ENCODE results near the gene RTP1. TPM values are rescaled to one million over a fixed set of nuclear protein-coding genes. Genes with fewer than 3 reads are reported as not detected.
A peak's percentile ranks its signal among the peaks of the same experiment; 100 is the strongest.
"Not testable (repeated sequence)": the region's sequence is repeated elsewhere in the genome, so short reads cannot be mapped to it uniquely, and the experiment has no call there.

Gene RTP1, protein sequence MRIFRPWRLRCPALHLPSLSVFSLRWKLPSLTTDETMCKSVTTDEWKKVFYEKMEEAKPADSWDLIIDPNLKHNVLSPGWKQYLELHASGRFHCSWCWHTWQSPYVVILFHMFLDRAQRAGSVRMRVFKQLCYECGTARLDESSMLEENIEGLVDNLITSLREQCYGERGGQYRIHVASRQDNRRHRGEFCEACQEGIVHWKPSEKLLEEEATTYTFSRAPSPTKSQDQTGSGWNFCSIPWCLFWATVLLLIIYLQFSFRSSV
- not detected for polyA plus RNA-seq (ENCODE audit: insufficient read length)
- long read RNA-seq, donor 1: 0 reads
- long read RNA-seq, donor 2: 0 reads
- long read RNA-seq, donor 3: 0 reads
- long read RNA-seq, donor 4: 0 reads
- long read RNA-seq, donor 5: 0 reads
- long read RNA-seq, donor 6: 0 reads
- long read RNA-seq, donor 7: 0 reads
- long read RNA-seq, donor 8: 0 reads

DNA sequence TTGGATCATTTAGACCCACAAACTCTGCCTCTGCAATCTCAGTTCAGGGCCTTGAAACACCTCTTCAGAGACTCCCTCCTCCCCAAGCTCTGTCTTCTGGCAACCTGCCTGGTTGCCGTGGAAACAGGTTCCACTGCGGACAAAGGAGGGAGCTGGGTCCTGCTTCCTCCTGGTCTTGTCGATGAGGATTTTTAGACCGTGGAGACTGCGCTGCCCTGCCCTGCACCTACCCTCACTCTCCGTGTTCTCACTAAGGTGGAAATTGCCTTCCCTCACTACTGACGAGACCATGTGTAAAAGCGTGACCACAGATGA lies at the start of gene RTP1:
TSS of gene RTP1 (plus strand) at position 152 of the 315 bp plus-strand sequence. CDS start at position 182, 30 bp downstream.
- peak; percentile 15 for DNase-seq

DNA sequence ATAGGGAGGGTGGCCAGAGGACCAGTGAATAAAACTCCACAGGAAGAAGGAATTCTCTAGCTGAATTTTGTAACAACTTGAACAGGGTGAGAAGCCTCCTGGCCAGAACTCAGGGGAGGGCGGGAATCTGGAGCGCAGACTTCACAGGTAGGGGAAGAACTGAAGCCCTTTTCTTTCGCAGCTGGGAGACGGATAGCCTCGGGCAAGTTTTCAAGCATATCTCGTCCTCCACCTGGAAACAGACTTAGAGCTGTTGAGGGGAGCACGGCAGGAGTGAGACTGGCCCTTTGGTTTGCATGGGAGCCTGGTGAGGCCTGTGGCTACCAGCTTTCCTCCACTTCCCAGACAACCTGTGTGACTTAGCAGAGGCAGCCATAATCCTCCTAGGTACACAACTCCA lies 47.1 kb upstream of the RTP1 start:
- DNase-seq: no peak

DNA sequence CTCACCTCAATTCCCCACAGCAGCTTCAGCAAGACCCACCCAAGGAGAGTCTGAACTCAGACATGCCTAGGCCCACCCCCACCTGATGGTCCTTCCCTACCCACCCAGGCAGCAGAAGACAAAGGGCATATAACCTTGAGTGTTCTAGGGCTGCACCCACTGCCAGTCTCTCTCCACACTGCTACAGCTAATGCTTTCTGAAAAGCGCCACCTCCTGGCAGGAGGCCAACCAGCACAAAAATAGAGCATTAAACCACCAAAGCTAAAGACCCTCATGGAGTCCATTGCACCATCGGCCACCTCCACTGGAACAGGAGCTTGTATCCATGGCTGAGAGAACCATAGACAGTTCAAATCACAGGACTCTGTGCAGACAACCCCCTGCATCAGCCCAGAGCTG lies 46.7 kb upstream of the RTP1 start:
- no peak for DNase-seq

DNA sequence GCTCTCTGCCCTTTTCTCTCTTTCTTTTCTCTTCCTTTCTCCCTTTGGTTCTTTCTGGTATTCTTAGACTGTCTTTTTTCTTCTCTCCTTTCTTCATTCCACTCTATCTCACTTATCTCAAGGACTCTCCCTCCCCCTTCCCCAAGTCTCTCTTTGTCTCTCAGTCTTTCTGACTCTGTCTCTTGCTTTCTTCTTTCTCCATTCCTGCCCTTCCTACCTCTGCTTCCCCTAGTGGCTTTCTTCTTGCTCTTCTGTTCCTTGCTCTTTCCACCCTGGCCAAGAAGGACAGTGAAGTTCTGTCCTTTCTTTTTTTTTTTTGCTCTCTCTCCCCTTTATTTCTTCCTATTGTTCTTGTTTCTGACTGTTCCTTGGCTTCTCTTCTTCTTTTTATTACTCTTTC lies 35.7 kb upstream of the RTP1 start:
- no peak for DNase-seq

DNA sequence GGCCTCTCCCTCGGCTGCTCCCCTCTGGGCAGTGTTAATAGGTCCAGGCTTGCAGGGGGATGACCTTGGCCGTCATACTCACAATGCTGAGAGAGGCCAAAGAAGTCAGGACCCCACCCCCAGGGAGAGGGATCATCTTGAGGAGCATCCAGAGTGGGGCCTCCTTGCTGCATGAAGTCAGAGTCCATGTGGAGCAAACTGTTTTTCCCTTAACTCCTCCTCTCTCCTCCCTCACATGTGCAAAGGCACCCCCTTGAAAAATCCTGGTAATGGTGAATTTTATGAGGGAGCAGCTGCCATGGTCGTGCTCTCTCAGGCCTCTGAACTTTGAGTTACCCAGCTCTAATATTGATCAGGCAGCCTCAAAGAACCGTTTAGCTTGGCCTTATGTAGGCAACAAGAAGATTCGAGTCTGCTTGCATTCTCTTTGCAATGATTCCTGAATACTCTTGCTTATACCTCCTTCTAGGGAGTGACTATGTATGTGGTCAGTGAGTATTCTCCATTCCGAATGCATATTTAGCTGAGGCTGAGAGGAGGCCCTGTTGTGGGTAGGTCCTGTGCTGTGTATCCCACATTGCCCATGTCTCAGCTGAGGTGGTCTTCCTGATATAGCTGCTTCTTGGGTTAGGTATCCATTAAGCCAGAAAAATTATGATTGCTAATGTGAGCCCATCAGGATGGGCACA lies 34.9 kb upstream of the RTP1 start:
- no peak for DNase-seq

DNA sequence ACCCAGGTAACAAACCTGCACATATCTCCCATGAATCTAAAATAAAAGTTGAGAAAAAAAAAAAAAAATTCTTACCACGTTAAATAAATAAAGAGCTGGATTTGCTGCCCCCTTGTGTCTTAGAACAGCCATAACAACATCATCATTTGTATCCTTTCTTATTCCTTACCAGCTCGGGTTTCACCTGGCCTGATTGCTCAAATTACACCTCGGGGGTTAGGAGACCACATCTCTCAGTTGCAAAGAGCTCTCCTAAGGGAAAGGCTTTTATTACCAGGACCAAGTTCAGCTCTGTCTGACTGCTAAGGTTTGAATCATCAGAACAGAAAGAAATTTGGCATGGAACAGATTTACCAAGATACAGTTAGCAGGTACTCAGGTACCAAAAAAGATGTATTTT lies 32.1 kb upstream of the RTP1 start:
- peak; percentile 88 for DNase-seq

DNA sequence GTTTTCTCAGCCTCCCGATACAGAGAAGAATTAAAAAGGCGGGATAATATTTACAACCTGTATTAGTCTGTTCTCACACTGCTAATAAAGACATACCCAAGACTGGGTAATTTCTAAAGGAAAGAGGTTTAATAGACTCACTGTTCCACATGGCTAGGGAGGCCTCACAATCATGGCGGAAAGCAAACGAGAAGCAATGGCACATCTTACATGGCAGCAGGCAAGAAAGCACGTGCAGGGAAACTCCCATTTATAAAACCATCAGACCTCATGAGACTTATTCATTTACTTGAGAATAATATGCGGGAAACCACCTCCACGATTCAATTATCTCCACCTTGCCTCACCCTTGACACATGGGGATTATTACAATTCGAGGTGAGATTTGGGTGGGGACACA lies 30.5 kb upstream of the RTP1 start:
- DNase-seq: no peak

DNA sequence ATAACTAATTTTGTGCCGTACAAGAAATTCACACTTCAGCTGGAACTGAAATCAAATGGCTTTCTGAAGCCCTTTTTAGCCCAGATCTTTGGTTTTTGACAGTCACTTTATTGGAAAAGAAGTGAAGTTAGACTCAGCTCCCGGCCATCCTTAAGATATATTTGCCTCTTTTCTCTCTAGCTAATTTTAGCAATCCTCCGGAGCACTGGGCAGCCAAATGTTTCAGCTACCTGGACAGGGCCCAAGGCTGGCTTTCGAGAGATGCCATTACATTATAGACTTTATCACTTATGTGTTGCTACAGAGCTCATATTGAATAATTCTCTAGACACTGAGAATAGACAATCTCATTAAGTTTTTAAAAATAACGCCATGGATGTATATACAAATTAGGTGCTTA lies 29.5 kb upstream of the RTP1 start:
- no peak for DNase-seq

DNA sequence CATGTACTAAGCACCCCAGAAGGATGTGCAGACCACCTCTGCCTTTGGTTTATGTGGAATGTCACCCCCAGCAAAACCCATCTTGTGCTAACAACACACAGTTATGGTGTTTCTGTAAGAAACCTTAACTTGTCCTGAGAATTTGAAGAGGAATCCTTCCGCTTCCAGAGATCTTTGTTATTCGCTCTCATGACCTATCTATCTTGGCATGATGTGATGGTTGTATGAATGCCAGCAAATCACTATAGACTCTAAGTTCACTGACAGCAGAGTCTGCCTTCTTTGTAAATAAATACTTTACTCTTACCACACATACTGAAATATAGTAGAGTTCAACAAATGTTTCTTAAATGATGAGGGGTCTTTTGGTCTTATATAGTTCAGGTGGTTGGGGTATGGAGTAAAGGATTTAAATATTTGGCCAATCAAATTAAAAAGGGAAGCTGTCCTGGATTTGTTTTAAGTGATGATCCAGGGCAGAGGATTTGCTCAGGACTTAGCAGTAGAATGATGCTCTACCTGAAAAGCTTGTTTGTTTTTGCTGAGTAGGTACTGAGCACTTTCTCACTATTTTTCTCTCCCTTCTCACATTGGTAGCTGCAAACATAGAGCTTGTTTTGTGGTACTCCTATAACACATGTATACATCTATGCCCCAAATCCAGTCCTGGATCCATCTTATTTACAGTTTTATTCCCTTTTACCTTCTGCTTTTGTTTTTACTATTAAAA lies 27.9 kb upstream of the RTP1 start:
- DNase-seq: no peak

DNA sequence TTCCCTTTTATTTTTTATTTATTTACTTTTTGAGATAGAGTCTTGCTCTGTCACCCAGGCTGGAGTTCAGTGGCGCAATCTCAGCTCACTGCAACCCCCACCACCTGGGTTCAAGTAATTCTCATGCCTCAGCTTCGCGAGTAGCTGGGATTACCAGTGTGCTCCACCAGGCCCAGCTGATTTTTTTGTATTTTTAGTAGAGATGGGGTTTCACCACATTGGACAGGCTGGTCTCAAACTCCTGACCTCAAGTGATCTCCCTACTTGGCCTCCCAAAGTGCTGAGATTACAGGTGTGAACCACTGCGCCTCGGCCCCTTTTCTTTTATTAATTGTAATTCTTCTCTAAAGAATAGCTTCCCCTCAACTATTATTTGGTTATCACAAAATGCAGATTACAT lies 26.4 kb upstream of the RTP1 start:
- not testable (repeated sequence) for DNase-seq

DNA sequence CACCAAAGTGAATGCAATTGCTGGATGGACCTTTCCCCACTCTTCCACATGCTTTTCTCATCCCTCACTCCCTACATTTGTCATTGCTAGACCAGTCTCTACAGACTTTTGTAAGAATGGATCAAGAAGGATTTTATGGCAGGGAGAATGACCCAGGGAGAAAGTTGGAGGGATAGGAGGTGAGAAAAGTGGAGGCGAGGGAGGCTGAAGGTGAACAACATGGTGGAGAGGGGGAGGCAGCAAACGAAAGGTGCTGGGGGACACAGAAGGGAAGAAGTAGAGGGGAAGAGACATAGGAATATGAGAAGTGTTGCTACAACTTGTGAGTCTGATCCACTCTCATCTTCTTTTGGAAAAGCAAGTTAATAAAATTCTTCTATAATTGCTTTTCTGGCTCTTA lies 24.4 kb upstream of the RTP1 start:
- no peak for DNase-seq

DNA sequence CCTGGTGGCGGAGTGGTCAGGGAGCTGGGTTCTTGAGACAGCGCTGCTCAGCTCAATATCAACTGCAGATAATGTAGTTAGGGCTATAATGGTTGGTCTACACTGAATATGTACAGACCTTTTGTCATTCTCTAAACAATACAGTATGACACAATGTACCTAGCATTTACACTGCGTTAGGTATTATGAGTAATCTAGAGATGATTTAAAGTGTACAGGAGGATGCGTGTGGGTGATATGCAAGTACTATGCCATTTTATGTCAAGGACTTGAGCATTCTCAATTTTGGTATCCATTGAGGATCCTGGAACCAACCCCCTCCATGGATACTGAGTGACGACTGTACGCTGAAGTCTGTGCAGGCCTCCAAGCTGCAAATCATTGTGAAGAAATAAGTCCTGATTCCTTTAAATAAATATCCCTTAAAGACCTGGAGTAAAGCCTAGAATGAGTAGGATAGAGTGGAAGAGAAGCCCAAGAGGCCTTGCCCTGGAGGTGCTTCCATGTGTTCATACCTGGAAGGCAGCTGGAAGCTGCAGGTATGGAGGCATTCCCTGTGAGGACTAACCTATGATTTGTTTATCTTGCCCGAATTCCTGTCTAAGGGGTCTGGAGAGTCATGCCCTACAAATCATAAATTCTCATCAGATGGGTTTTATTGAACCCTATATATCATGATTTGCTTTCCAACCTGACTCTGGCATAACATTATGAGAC lies 15.7 kb upstream of the RTP1 start:
- DNase-seq: no peak

DNA sequence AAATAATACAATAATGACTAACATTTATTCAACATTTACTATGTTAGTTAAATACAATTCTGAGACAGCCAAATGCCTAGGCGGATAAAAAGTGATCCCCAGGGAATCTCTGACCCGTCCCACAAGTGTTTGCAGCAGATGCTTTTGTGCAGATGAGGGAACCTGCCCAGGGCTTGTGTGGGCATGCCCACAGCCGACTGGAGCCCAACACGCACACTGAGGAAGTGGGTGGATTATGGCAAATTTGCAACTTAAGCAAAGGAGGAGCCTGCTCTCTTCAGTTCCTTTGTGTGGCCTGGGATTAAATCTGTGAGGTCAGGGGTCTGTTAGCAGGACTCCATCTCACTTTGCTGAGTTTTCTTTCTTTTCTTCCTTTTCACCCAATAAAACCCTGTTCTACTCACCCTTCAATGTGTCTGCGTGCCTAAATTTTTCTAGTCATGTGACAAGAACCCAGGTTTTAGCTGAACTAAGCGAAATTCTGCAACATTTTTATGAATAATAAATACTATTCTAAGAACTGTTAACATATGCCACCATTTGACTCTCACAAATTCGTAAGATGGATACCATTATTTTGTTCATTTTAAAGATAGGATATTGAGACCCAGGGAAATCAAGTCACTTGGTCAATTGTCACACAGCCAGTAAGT lies 13.9 kb upstream of the RTP1 start:
- DNase-seq: no peak

DNA sequence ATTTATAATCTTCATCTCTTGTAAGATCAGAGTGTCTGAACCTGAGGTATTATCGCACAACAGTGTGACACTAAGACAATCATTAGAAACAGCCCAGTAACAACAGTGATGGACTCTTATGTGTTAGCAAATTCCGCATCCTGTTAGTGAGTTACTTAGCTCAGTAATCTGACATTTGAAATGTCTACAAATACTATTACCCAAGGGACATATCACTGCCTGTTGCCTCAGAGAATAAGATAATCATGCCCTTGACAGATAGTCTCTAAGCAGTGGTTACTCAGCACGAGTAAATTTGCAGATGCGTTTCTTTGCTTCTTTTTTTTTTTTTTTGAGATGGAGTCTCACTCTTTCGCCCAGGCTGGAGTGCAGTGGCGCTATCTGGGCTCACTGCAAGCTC lies 13.4 kb upstream of the RTP1 start:
- no peak for DNase-seq

DNA sequence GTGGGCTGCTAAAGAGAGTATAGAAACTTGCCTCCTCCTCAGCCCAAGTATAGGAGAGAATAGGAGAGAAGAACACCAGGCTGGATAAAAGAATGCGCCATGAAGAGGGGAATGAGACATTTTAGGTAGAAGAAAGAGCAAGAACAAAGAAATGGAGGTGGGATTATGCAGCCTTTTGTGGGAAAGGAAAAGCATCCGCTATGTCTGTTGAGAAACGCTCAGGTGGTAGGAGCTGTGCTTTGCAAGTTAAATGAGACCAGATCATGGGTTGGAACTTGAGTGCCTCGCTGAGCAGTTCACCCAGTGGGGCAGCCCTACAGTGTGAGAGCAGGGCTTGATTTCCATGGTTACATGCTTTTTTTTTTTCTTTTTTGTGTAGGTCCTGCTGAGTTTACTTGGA lies 11.5 kb upstream of the RTP1 start:
- no peak for DNase-seq

DNA sequence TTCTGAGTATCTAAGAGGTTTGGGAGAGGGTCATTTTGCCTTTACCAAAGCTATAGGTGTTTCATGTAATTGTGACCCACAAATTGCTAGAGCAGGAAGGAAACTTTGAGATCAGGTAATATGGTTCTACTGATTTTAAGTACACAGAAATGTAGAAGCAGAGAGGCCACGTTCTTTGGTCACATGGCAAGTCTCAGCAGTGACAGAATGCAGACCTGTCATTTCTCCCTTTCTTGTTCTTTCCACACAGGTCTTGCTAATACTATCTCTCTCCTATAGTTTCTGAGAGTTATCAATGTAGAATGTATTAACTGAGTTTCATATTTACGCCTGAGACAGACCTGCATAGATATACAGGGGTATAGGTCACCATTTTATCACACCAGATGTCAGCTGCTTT lies 10.9 kb upstream of the RTP1 start:
- no peak for DNase-seq

DNA sequence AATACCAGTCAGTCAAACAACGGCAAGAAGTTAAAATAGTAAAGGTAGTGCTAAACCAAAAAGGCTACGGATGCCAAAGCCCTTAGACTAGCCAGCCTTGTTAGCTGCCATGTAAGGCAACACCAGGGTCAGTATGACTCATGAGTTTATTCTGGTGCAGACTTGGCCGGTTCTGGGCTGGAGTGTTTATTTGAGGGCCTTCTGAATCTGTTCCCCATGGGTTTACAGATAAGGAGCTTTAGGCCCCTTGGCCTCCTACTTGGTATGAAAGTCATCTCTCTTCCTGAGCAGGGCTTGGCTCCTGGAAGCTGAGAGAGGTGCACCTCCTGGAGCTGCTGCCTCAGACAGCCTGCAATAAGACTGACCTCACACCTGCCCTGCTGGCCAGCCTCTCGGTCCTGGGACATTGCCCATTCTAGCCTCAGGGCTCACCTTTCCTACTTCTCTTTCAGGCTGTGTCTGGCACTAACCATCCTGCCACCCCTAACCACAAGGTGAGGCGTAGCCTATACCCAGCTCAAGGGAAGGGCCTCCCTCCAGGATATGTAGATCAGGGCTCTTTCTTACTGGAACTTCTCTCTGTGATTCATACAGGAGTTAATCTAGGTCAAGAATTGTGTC lies 10.4 kb upstream of the RTP1 start:
- no peak for DNase-seq

DNA sequence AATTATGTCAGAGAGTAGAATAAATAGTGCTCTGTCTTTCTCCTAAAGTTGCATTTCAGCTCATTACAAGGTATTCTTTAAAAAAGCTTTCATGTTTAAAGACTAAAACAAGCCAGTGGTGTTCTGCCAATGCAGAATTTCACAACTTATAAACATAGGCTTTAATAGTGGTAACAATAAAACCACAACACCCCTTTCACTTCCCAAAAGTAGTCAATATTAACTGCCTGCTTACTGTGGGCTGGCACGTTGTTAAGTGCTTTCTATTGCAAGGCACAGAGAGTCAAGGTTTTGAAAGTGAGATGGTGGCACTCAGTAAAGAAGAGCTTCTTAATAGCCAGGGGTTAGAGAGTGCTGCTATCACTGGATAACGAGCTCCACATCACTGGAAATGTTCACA lies 8.4 kb upstream of the RTP1 start:
- DNase-seq: no peak

DNA sequence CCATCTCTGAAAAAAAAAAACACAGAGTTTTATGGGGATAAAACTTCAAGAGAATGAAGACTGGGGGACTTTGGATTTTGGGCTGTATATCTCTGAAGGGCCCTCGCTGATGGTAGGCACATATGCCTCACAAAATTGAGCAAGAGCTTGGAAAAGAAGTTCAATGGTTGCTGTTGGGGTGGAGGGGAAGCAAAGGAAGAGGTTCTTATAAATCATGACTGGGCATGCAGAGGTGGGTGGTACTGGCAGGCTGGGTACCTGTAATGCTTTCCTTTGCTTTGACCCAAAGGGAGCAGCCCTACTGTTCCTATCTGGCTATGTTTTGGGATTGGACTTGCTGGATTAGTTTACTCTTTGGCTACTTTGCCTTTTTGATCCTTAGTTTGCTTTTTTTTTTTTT lies 6.0 kb upstream of the RTP1 start:
- DNase-seq: no peak

DNA sequence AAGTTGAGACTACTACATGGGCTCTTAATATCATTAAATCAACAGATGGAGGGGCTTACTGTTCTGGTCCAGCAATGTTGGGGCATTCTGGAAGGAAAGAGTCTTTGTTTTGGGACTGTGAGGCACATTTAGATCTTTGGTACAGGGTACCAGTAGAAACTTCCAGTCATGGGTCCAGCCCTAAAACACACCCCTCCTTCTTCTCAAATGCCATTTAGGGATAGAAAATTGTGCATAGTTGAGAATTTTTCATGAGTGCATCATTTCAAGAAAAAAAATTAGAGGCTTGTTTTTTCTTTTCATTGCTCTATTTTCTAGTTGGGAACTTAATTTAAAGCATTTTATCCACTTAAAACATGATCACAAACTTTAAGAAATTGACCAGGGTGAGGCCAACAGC lies 4.1 kb upstream of the RTP1 start:
- DNase-seq: no peak

DNA sequence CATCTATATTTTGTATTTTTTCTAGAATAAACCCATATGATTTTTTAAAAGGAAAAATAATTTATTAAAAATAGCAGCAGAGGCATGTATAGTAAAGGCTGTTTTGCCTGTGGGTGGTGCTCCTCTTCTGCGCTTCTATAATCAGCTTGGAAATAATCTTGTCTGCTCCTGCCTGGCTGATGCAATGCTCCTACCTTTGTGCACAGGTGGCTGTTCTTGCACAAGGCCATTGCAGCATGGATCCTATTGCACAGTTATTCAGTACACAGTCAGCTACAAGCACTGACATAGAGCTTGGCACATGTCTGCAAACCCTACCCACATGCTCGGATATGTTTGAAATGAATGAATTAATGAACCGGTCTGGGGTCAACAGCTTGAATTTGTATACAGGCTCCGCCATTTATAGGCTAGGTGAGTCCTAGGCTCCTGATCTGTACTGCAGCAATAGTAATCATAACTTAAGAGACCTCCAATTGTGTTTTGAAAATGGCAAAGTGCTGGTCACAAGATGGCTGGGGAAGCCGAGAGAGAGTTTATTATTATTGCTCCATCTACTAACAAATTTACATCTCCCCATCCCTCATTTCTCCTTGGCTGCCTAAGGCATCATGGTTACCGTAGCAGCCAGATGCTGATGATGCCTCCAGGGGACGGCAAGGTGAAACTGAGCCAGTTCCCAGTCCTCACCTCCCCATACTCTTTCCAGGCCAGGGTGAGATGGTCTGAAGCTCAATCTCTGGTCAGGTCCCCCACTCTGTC lies 532 bp upstream of the RTP1 start:
- no peak for DNase-seq

Measured in left kidney (tissue), 8 donors.